Activated naive CD4-positive, alpha-beta T cell treated with anti-CD3 and anti-CD28 coated beads, Interleukin-2, amount 50 U/mL, for 24 hours (primary cell): Measurements from ENCODE around the gene CNKSR2.
"Not testable (repeated sequence)": the region's sequence is repeated elsewhere in the genome, so short reads cannot be mapped to it uniquely, and the experiment has no call there.

Experiments
- H3K27ac Mint-ChIP-seq: one replicate; pipeline ENCODE4 v1.8.0; 2021; ENCODE audit warnings: mild to moderate bottlenecking, mixed read lengths
- H3K27me3 Mint-ChIP-seq: one replicate; pipeline ENCODE4 v1.8.0; 2021; ENCODE audit warnings: mixed read lengths
- H3K36me3 Mint-ChIP-seq: one replicate; pipeline ENCODE4 v1.8.0; 2021; ENCODE audit warnings: mixed read lengths
- H3K4me1 Mint-ChIP-seq: one replicate; pipeline ENCODE4 v1.8.0; 2021; ENCODE audit warnings: mixed read lengths
- H3K4me3 Mint-ChIP-seq: one replicate; pipeline ENCODE4 v1.8.0; 2021; ENCODE audit warnings: mild to moderate bottlenecking, mixed read lengths
- H3K9me3 Mint-ChIP-seq: one replicate; pipeline ENCODE4 v1.8.0; 2021; ENCODE audit warnings: mixed read lengths

CNKSR2 gene

GRCh38 chrX:21408307-21408706, 34.1 kb downstream of the CNKSR2 start:
- Mint-ChIP-seq H3K27me3 (no peaks in the 10 kb centered on the region), H3K4me1 (peaks cover 23% of the 10 kb centered on the region), H3K9me3 (peaks cover 4% of the 10 kb centered on the region), H3K27ac (no peak overlapping the region), H3K4me3 (no peak overlapping the region), H3K36me3 (peaks cover 5% of the 10 kb centered on the region)

GRCh38 chrX:21408788-21409187, 34.6 kb downstream of the CNKSR2 start:
- H3K36me3 Mint-ChIP-seq: peaks cover 8% of the 10 kb centered on the region
- H3K4me1 Mint-ChIP-seq: peaks cover 23% of the 10 kb centered on the region
- H3K27ac Mint-ChIP-seq: peak overlapping the region; percentile 23
- H3K9me3 Mint-ChIP-seq: peaks cover 4% of the 10 kb centered on the region
- no peak overlapping the region for H3K4me3 Mint-ChIP-seq
- no peaks in the 10 kb centered on the region for H3K27me3 Mint-ChIP-seq

GRCh38 chrX:21412029-21412428, 37.8 kb downstream of the CNKSR2 start:
- Mint-ChIP-seq H3K9me3 (peaks cover 17% of the 10 kb centered on the region), H3K27me3 (no peaks in the 10 kb centered on the region), H3K27ac (no peak overlapping the region), H3K36me3 (peaks cover 18% of the 10 kb centered on the region), H3K4me1 (peaks cover 25% of the 10 kb centered on the region), H3K4me3 (no peak overlapping the region)

GRCh38 chrX:21412883-21413282, 38.7 kb downstream of the CNKSR2 start:
- Mint-ChIP-seq H3K36me3 (peaks cover 22% of the 10 kb centered on the region), H3K4me1 (peaks cover 22% of the 10 kb centered on the region), H3K4me3 (no peak overlapping the region), H3K27me3 (no peaks in the 10 kb centered on the region), H3K27ac (no peak overlapping the region), H3K9me3 (peaks cover 17% of the 10 kb centered on the region)

- Mint-ChIP-seq H3K36me3 (peaks cover 5% of the 10 kb centered on the region), H3K4me1 (peaks cover 33% of the 10 kb centered on the region), H3K27me3 (no peaks in the 10 kb centered on the region), H3K27ac (no peak overlapping the region), H3K4me3 (no peak overlapping the region), H3K9me3 (no peaks in the 10 kb centered on the region)
Observed at GRCh38 chrX:21427086-21427485, 52.9 kb downstream of the CNKSR2 start.

GRCh38 chrX:21437036-21437435, 62.8 kb downstream of the CNKSR2 start:
- no peak overlapping the region for H3K4me3 Mint-ChIP-seq

GRCh38 chrX:21438792-21439191, 64.6 kb downstream of the CNKSR2 start:
- peak overlapping the region; percentile 92 for H3K27ac Mint-ChIP-seq
- H3K4me3 Mint-ChIP-seq: peak overlapping the region; percentile 83
- no peaks in the 10 kb centered on the region for H3K36me3 Mint-ChIP-seq
- peaks cover 39% of the 10 kb centered on the region for H3K4me1 Mint-ChIP-seq
- H3K9me3 Mint-ChIP-seq: no peaks in the 10 kb centered on the region
- no peaks in the 10 kb centered on the region for H3K27me3 Mint-ChIP-seq

More at GRCh38 chrX:21437036-21437435, 62.8 kb downstream of the CNKSR2 start:
- Mint-ChIP-seq H3K9me3 (no peaks in the 10 kb centered on the region), H3K27ac (no peak overlapping the region), H3K36me3 (no peaks in the 10 kb centered on the region), H3K4me1 (peaks cover 32% of the 10 kb centered on the region), H3K27me3 (no peaks in the 10 kb centered on the region)

- peak overlapping the region; percentile 65 for H3K27ac Mint-ChIP-seq
- no peaks in the 10 kb centered on the region for H3K27me3 Mint-ChIP-seq
- H3K36me3 Mint-ChIP-seq: peaks cover 2% of the 10 kb centered on the region
- no peak overlapping the region for H3K4me3 Mint-ChIP-seq
- no peaks in the 10 kb centered on the region for H3K9me3 Mint-ChIP-seq
- H3K4me1 Mint-ChIP-seq: peaks cover 39% of the 10 kb centered on the region
Observed at GRCh38 chrX:21440911-21441310, 66.7 kb downstream of the CNKSR2 start.

GRCh38 chrX:21457718-21458117, 83.5 kb downstream of the CNKSR2 start:
- H3K9me3 Mint-ChIP-seq: no peaks in the 10 kb centered on the region
- H3K4me3 Mint-ChIP-seq: no peak overlapping the region
- H3K27me3 Mint-ChIP-seq: no peaks in the 10 kb centered on the region
- no peak overlapping the region for H3K27ac Mint-ChIP-seq
- peaks cover 26% of the 10 kb centered on the region for H3K4me1 Mint-ChIP-seq
- H3K36me3 Mint-ChIP-seq: peaks cover 14% of the 10 kb centered on the region

GRCh38 chrX:21469071-21469470, 94.9 kb downstream of the CNKSR2 start:
- Mint-ChIP-seq H3K4me3 (no peak overlapping the region), H3K36me3 (peaks cover 2% of the 10 kb centered on the region), H3K27ac (no peak overlapping the region), H3K27me3 (no peaks in the 10 kb centered on the region), H3K9me3 (no peaks in the 10 kb centered on the region), H3K4me1 (no peaks in the 10 kb centered on the region)

- Mint-ChIP-seq H3K27ac (no peak overlapping the region), H3K36me3 (peaks cover 1% of the 10 kb centered on the region), H3K9me3 (no peaks in the 10 kb centered on the region), H3K4me3 (no peak overlapping the region), H3K4me1 (peaks cover 18% of the 10 kb centered on the region), H3K27me3 (no peaks in the 10 kb centered on the region)
Observed at GRCh38 chrX:21476909-21477308, 102.7 kb downstream of the CNKSR2 start.

- Mint-ChIP-seq H3K9me3 (no peaks in the 10 kb centered on the region), H3K36me3 (no peaks in the 10 kb centered on the region), H3K27ac (no peak overlapping the region), H3K27me3 (no peaks in the 10 kb centered on the region), H3K4me3 (no peak overlapping the region), H3K4me1 (peaks cover 18% of the 10 kb centered on the region)
Observed at GRCh38 chrX:21479695-21480270, 105.6 kb downstream of the CNKSR2 start.

- Mint-ChIP-seq H3K36me3 (peaks cover 1% of the 10 kb centered on the region), H3K4me3 (no peak overlapping the region), H3K4me1 (peaks cover 12% of the 10 kb centered on the region), H3K27ac (no peak overlapping the region), H3K27me3 (no peaks in the 10 kb centered on the region), H3K9me3 (no peaks in the 10 kb centered on the region)
Observed at GRCh38 chrX:21481761-21482160, 107.5 kb downstream of the CNKSR2 start.

GRCh38 chrX:21484051-21484450, 109.8 kb downstream of the CNKSR2 start:
- H3K27me3 Mint-ChIP-seq: not testable (repeated sequence)

GRCh38 chrX:21487832-21488231, 113.6 kb downstream of the CNKSR2 start:
- Mint-ChIP-seq H3K9me3 (no peaks in the 10 kb centered on the region), H3K4me1 (peaks cover 5% of the 10 kb centered on the region), H3K4me3 (no peak overlapping the region), H3K36me3 (peaks cover 2% of the 10 kb centered on the region), H3K27me3 (no peaks in the 10 kb centered on the region), H3K27ac (no peak overlapping the region)

More at GRCh38 chrX:21484051-21484450, 109.8 kb downstream of the CNKSR2 start:
- not testable (repeated sequence) for H3K4me3 Mint-ChIP-seq, H3K9me3 Mint-ChIP-seq, H3K27ac Mint-ChIP-seq, H3K36me3 Mint-ChIP-seq
- peaks cover 12% of the 10 kb centered on the region for H3K4me1 Mint-ChIP-seq

- Mint-ChIP-seq H3K27ac (no peak overlapping the region), H3K4me3 (no peak overlapping the region)
Observed at GRCh38 chrX:21490341-21490740, 116.1 kb downstream of the CNKSR2 start.

GRCh38 chrX:21493226-21493830, 119.1 kb downstream of the CNKSR2 start:
- Mint-ChIP-seq H3K36me3 (peaks cover 1% of the 10 kb centered on the region), H3K4me3 (no peak overlapping the region), H3K9me3 (no peaks in the 10 kb centered on the region), H3K27ac (no peak overlapping the region), H3K4me1 (no peaks in the 10 kb centered on the region), H3K27me3 (no peaks in the 10 kb centered on the region)

More at GRCh38 chrX:21490341-21490740, 116.1 kb downstream of the CNKSR2 start:
- Mint-ChIP-seq H3K9me3 (no peaks in the 10 kb centered on the region), H3K36me3 (peaks cover 1% of the 10 kb centered on the region), H3K4me1 (peaks cover 5% of the 10 kb centered on the region), H3K27me3 (no peaks in the 10 kb centered on the region)
